Neutrophil (primary cell): ENCODE data around the gene OR2M5.

ENCODE experiments used
- H3K27ac ChIP-seq: fragments of 200-600 bp; sonication (generic); 2 replicates; pipeline ENCODE4 v1.5.1; 2016; ENCODE audit warnings: mild to moderate bottlenecking, moderate library complexity
- H3K27me3 ChIP-seq: fragments of 200-600 bp; sonication (generic); 2 replicates; pipeline ENCODE4 v1.6.0; 2016; ENCODE audit warnings: mild to moderate bottlenecking
- H3K36me3 ChIP-seq: fragments of 200-600 bp; sonication (generic); 2 replicates; pipeline ENCODE4 v1.5.1; 2017
- H3K4me1 ChIP-seq, 2 experiments: fragments of 200-600 bp in 1 of 2; sonication (generic) in 1 of 2; 1 replicate in 1 of 2; 2 replicates in 1 of 2; pipeline versions ENCODE4 v1.5.1 to v1.6.1; 2013 to 2016; ENCODE audit warnings: low read depth in 1 of 2, low read length in 1 of 2, mild to moderate bottlenecking in 1 of 2, moderate library complexity in 1 of 2; ENCODE audit not compliant: control insufficient read depth in 1 of 2, insufficient read depth in 1 of 2
- H3K4me3 ChIP-seq, 2 experiments: fragments of 200-600 bp in 1 of 2; sonication (generic) in 1 of 2; 1 replicate in 1 of 2; 2 replicates in 1 of 2; pipeline ENCODE4 v1.5.1; 2013 to 2016; ENCODE audit warnings: low read depth in 1 of 2, low read length in 1 of 2, mild to moderate bottlenecking in 1 of 2, moderate library complexity in 1 of 2
- H3K9me3 ChIP-seq: fragments of 200-600 bp; sonication (generic); 2 replicates; pipeline ENCODE4 v1.5.1; 2016
- CTCF ChIP-seq: fragments of 200-600 bp; sonication (generic); IDR thresholded peaks from 2 replicates; pipeline ENCODE4 v1.5.1; 2016; ENCODE audit warnings: antibody characterized with exemption

Gene OR2M5

GRCh38 chr1:248155927-248156326 is 11.0 kb downstream of the OR2M5 start:
- Histone ChIP-seq H3K4me1 (no peaks in the 10 kb centered on the region), H3K36me3 (no peaks in the 10 kb centered on the region), H3K27me3 (no peaks in the 10 kb centered on the region), H3K27ac (no peak overlapping the region), H3K4me3 (no peak overlapping the region), H3K9me3 (no peaks in the 10 kb centered on the region)
- TF ChIP-seq CTCF, result no peak

- no peaks in the 10 kb centered on the region for H3K4me1 ChIP-seq
- H3K27me3 ChIP-seq, result no peaks in the 10 kb centered on the region
- H3K27ac ChIP-seq, result no peak overlapping the region
- H3K36me3 ChIP-seq, result no peaks in the 10 kb centered on the region
- H3K4me3 ChIP-seq, result no peak overlapping the region
- no peak for TF ChIP-seq CTCF
- H3K9me3 ChIP-seq, result no peaks in the 10 kb centered on the region
Measured at GRCh38 chr1:248158758-248159157, 13.8 kb downstream of the OR2M5 start.

GRCh38 chr1:248164031-248164430 is 19.1 kb downstream of the OR2M5 start:
- no peaks in the 10 kb centered on the region for H3K36me3 ChIP-seq
- no peak for TF ChIP-seq CTCF
- H3K27ac ChIP-seq, result no peak overlapping the region
- no peaks in the 10 kb centered on the region for H3K27me3 ChIP-seq
- H3K4me3 ChIP-seq, result no peak overlapping the region
- H3K4me1 ChIP-seq, result no peaks in the 10 kb centered on the region
- no peaks in the 10 kb centered on the region for H3K9me3 ChIP-seq

GRCh38 chr1:248165186-248165585 is 20.2 kb downstream of the OR2M5 start:
- no peaks in the 10 kb centered on the region for H3K9me3 ChIP-seq
- no peak overlapping the region for H3K4me3 ChIP-seq
- no peak for TF ChIP-seq CTCF
- no peaks in the 10 kb centered on the region for H3K4me1 ChIP-seq
- no peaks in the 10 kb centered on the region for H3K36me3 ChIP-seq
- no peak overlapping the region for H3K27ac ChIP-seq
- no peaks in the 10 kb centered on the region for H3K27me3 ChIP-seq

- Histone ChIP-seq H3K4me3 (no peak within 1 kb of the TSS), H3K9me3 (no peaks in the 10 kb centered on the region), H3K27ac (no peak within 1 kb of the TSS), H3K27me3 (no peaks in the 10 kb centered on the region), H3K36me3 (no peaks in the 10 kb centered on the region), H3K4me1 (no peaks in the 10 kb centered on the region)
- TF ChIP-seq CTCF, result no peak
Measured at GRCh38 chr1:248174521-248174920, 29.6 kb downstream of the OR2M5 start, which contains the start of gene OR2M2. OR2M2 (plus strand) TSS chr1:248174821; CDS start chr1:248179986, 5,165 bp downstream.

- H3K27ac ChIP-seq, result no peak overlapping the region
- H3K36me3 ChIP-seq, result no peaks in the 10 kb centered on the region
- no peaks in the 10 kb centered on the region for H3K9me3 ChIP-seq
- no peaks in the 10 kb centered on the region for H3K4me1 ChIP-seq
- H3K4me3 ChIP-seq, result no peak overlapping the region
- H3K27me3 ChIP-seq, result no peaks in the 10 kb centered on the region
- TF ChIP-seq CTCF, result no peak
Measured at GRCh38 chr1:248183996-248184395, 39.0 kb downstream of the OR2M5 start.
